ENCODE measurements around the gene EMC8. TPM values are rescaled to one million over a fixed set of nuclear protein-coding genes. Genes with fewer than 3 reads are reported as not detected.
A peak's percentile ranks its signal among the peaks of the same experiment; 100 is the strongest.

Gene EMC8
- total RNA-seq, 1 donor from 2014 or later: 16.3 TPM

- FAIRE-seq: no peak
- DNase-seq (ENCODE audit: low spot score in 2 of 2): no peak
Observed at GRCh38 chr16:85793662-85794298, 5.6 kb downstream of the EMC8 start.

GRCh38 chr16:85789773-85790172 lies 9.6 kb downstream of the EMC8 start:
- no peak for DNase-seq (ENCODE audit: low spot score in 2 of 2)
- FAIRE-seq: no peak

- DNase-seq (ENCODE audit: low spot score in 2 of 2): no peak
- no peak for FAIRE-seq
Observed at GRCh38 chr16:85788819-85789218, 10.5 kb downstream of the EMC8 start.

GRCh38 chr16:85785927-85786326 lies 13.4 kb downstream of the EMC8 start:
- DNase-seq (ENCODE audit: low spot score in 2 of 2) (no peak), FAIRE-seq (no peak)

- FAIRE-seq: no peak
Observed at GRCh38 chr16:85784813-85785212, 14.5 kb downstream of the EMC8 start.

GRCh38 chr16:85783441-85783840 lies 15.9 kb downstream of the EMC8 start:
- FAIRE-seq: no peak
- no peak for DNase-seq (ENCODE audit: low spot score in 2 of 2)

More at GRCh38 chr16:85784813-85785212, 14.5 kb downstream of the EMC8 start:
- DNase-seq (ENCODE audit: low spot score in 2 of 2): no peak

- no peak for FAIRE-seq
- peak; percentile 29 to 33 for DNase-seq (ENCODE audit: low spot score in 2 of 2)
Observed at GRCh38 chr16:85782451-85782850, 16.9 kb downstream of the EMC8 start.

GRCh38 chr16:85781695-85782370 lies 17.5 kb downstream of the EMC8 start:
- no peak for FAIRE-seq
- peak; percentile 50 to 71 for DNase-seq (ENCODE audit: low spot score in 2 of 2)

GRCh38 chr16:85781156-85781555 lies 18.2 kb downstream of the EMC8 start:
- no peak for FAIRE-seq
- no peak for DNase-seq (ENCODE audit: low spot score in 2 of 2)

GRCh38 chr16:85780281-85780680 lies 19.1 kb downstream of the EMC8 start:
- DNase-seq (ENCODE audit: low spot score in 2 of 2) (no peak), FAIRE-seq (no peak)

- FAIRE-seq (no peak), DNase-seq (ENCODE audit: low spot score in 2 of 2) (no peak)
Observed at GRCh38 chr16:85778873-85779272, 20.5 kb downstream of the EMC8 start.

GRCh38 chr16:85777583-85778310 lies 21.6 kb downstream of the EMC8 start:
- no peak for DNase-seq (ENCODE audit: low spot score in 2 of 2)

GRCh38 chr16:85774811-85775210 lies 24.5 kb downstream of the EMC8 start:
- DNase-seq (ENCODE audit: low spot score in 2 of 2): no peak
- FAIRE-seq: no peak

More at GRCh38 chr16:85777583-85778310, 21.6 kb downstream of the EMC8 start:
- FAIRE-seq: no peak

- FAIRE-seq: no peak
Observed at GRCh38 chr16:85774136-85774535, 25.2 kb downstream of the EMC8 start.

GRCh38 chr16:85773044-85773443 lies 26.3 kb downstream of the EMC8 start:
- FAIRE-seq (no peak), DNase-seq (ENCODE audit: low spot score in 2 of 2) (no peak)

More at GRCh38 chr16:85774136-85774535, 25.2 kb downstream of the EMC8 start:
- DNase-seq (ENCODE audit: low spot score in 2 of 2): no peak

GRCh38 chr16:85770741-85771140 lies 28.6 kb downstream of the EMC8 start:
- no peak for DNase-seq (ENCODE audit: low spot score in 2 of 2)
- no peak for FAIRE-seq

GRCh38 chr16:85768199-85768598 lies 31.1 kb downstream of the EMC8 start:
- FAIRE-seq: no peak
- no peak for DNase-seq (ENCODE audit: low spot score in 2 of 2)

GRCh38 chr16:85767531-85767930 lies 31.8 kb downstream of the EMC8 start:
- no peak for FAIRE-seq
- DNase-seq (ENCODE audit: low spot score in 2 of 2): no peak

- FAIRE-seq (no peak), DNase-seq (ENCODE audit: low spot score in 2 of 2) (no peak)
Observed at GRCh38 chr16:85765767-85766166, 33.6 kb downstream of the EMC8 start.

- DNase-seq (ENCODE audit: low spot score in 2 of 2) (no peak), FAIRE-seq (no peak)
Observed at GRCh38 chr16:85765211-85765610, 34.1 kb downstream of the EMC8 start.

GRCh38 chr16:85763616-85764015 lies 35.7 kb downstream of the EMC8 start:
- DNase-seq (ENCODE audit: low spot score in 2 of 2) (no peak), FAIRE-seq (peak; percentile 81)

Measured in frontal cortex (tissue), 4 donors.